HG03108 (cell line): ENCODE measurements around the gene NEO1.
"Not testable (repeated sequence)": the region's sequence is repeated elsewhere in the genome, so short reads cannot be mapped to it uniquely, and the experiment has no call there.

Experiments used
- ATAC-seq: cut with Tn5 transposase; IDR thresholded peaks from one replicate; pipeline ENCODE4 v1.9.1; 2021; ENCODE audit warnings: moderate library complexity; ENCODE audit not compliant: unreplicated experiment

NEO1 gene

GRCh38 chr15:73298522-73299245 is 246.4 kb downstream of the NEO1 start:
- no peak for ATAC-seq

- not testable (repeated sequence) for ATAC-seq
Measured at GRCh38 chr15:73300286-73300685, 248.0 kb downstream of the NEO1 start.

GRCh38 chr15:73303636-73304035 is 251.4 kb downstream of the NEO1 start:
- no peak for ATAC-seq

- no peak for ATAC-seq
Measured at GRCh38 chr15:73305331-73306211, 253.3 kb downstream of the NEO1 start.

- ATAC-seq: no peak
Measured at GRCh38 chr15:73308305-73308704, 256.0 kb downstream of the NEO1 start.

- ATAC-seq: no peak
Measured at GRCh38 chr15:73313861-73314260, 261.6 kb downstream of the NEO1 start.

GRCh38 chr15:73317651-73318462 is 265.6 kb downstream of the NEO1 start:
- no peak for ATAC-seq

- ATAC-seq: no peak
Measured at GRCh38 chr15:73318463-73319351, 266.4 kb downstream of the NEO1 start.

- ATAC-seq: no peak
Measured at GRCh38 chr15:73319460-73320245, 267.4 kb downstream of the NEO1 start.

- ATAC-seq: no peak
Measured at GRCh38 chr15:73320619-73321180, 268.4 kb downstream of the NEO1 start.

- ATAC-seq: no peak
Measured at GRCh38 chr15:73321496-73322450, 269.5 kb downstream of the NEO1 start.

GRCh38 chr15:73322665-73323373 is 270.6 kb downstream of the NEO1 start:
- no peak for ATAC-seq

GRCh38 chr15:73323374-73323955 is 271.2 kb downstream of the NEO1 start:
- no peak for ATAC-seq

GRCh38 chr15:73323956-73324355 is 271.7 kb downstream of the NEO1 start:
- no peak for ATAC-seq

- ATAC-seq: no peak
Measured at GRCh38 chr15:73324496-73325170, 272.4 kb downstream of the NEO1 start.

- ATAC-seq: no peak
Measured at GRCh38 chr15:73325191-73325861, 273.1 kb downstream of the NEO1 start.
